ENCODE results near the gene RAD54L. TPM values are rescaled to one million over a fixed set of nuclear protein-coding genes. Genes with fewer than 3 reads are reported as not detected.
"Not testable (repeated sequence)": the region's sequence is repeated elsewhere in the genome, so short reads cannot be mapped to it uniquely, and the experiment has no call there.

Gene RAD54L
- total and polyA plus RNA-seq, 2 of the 4 experiments (the other 2 are of a cell fraction), result 4.8 to 10.6 TPM

GRCh38 chr1:46319960-46320914 is 72.7 kb downstream of the RAD54L start:
- H3K9me1 ChIP-seq (ENCODE audit: insufficient read depth, low read length); H3K4me1 ChIP-seq (ENCODE audit: control insufficient read depth, insufficient read depth, low read length); H3K79me1 ChIP-seq (ENCODE audit: low read depth in 1 of 2, low read length in 2 of 2); H3K27ac ChIP-seq (ENCODE audit: insufficient read depth, low read length); H4K91ac ChIP-seq (ENCODE audit: insufficient read depth, low read depth, low read length); BruUV-seq (replicated peaks); H2AFZ ChIP-seq (replicated peaks; ENCODE audit: low read length, poor library complexity); dilution Hi-C loops (cut with HindIII; ENCODE audit: low sequenced_read_pairs, unreplicated experiment); H2AK9ac ChIP-seq (replicated peaks; ENCODE audit: low read depth, low read length, poor library complexity); H3K27me3 ChIP-seq (ENCODE audit: control insufficient read depth, insufficient read depth, low read length); H3K4ac ChIP-seq (ENCODE audit: low read depth, low read length); H3K36me3 ChIP-seq (ENCODE audit: control insufficient read depth, insufficient read depth, low read length); H2BK5ac ChIP-seq (ENCODE audit: low read depth, low read length, poor library complexity, severe bottlenecking); H3K4me3 ChIP-seq (ENCODE audit: insufficient read depth, low read depth, low read length); H3K4me2 ChIP-seq (ENCODE audit: low read depth, low read length); POLR2A ChIA-PET (ENCODE audit: unreplicated experiment); H2BK120ac ChIP-seq (ENCODE audit: low read depth, low read length); H2AK5ac ChIP-seq (ENCODE audit: low read depth, low read length); H3K18ac ChIP-seq (ENCODE audit: low read depth, low read length); CTCF ChIA-PET; H2BK20ac ChIP-seq (ENCODE audit: low read depth, low read length); H2BK15ac ChIP-seq (ENCODE audit: low read depth, low read length); H3K23ac ChIP-seq (ENCODE audit: low read depth, low read length); H3K14ac ChIP-seq (replicated peaks; ENCODE audit: low read depth, low read length); H4K8ac ChIP-seq (ENCODE audit: low read depth in 2 of 2, low read length in 2 of 2); DNase-seq; ATAC-seq (ENCODE audit: low read depth); intact Hi-C loops (cut with micrococcal nuclease); in situ Hi-C loops (cut with MboI; ENCODE audit: low sequenced_read_pairs); H3K9me3 ChIP-seq (ENCODE audit: control insufficient read depth, insufficient read depth, low read length); H3K9ac ChIP-seq (ENCODE audit: low read depth, low read length); H4K20me1 ChIP-seq (ENCODE audit: insufficient read depth, low read length); H3K56ac ChIP-seq (ENCODE audit: extremely low read depth, insufficient read depth, low read length); H4K5ac ChIP-seq (ENCODE audit: low read depth, low read length): not testable (repeated sequence)
- WGBS, 2 experiments (ENCODE audit: extremely low coverage in 2 of 2, insufficient read length in 1 of 2), result 0% methylated on average over 1 of the region's 13 CpGs; no CpG with 5 or more reads in 1 of the 2 experiments

GRCh38 chr1:46322191-46322590 is 74.6 kb downstream of the RAD54L start:
- dilution Hi-C loops (cut with HindIII; ENCODE audit: low sequenced_read_pairs, unreplicated experiment); BruUV-seq (replicated peaks); H4K20me1 ChIP-seq (ENCODE audit: insufficient read depth, low read length); POLR2A ChIA-PET (ENCODE audit: unreplicated experiment); H2AFZ ChIP-seq (replicated peaks; ENCODE audit: low read length, poor library complexity); H2BK15ac ChIP-seq (ENCODE audit: low read depth, low read length); H3K4me3 ChIP-seq (ENCODE audit: insufficient read depth, low read depth, low read length); H3K79me1 ChIP-seq (ENCODE audit: low read depth in 1 of 2, low read length in 2 of 2); H2BK120ac ChIP-seq (ENCODE audit: low read depth, low read length); H3K56ac ChIP-seq (ENCODE audit: extremely low read depth, insufficient read depth, low read length); H2BK5ac ChIP-seq (ENCODE audit: low read depth, low read length, poor library complexity, severe bottlenecking); H2BK20ac ChIP-seq (ENCODE audit: low read depth, low read length); H3K14ac ChIP-seq (replicated peaks; ENCODE audit: low read depth, low read length); H3K9ac ChIP-seq (ENCODE audit: low read depth, low read length); H3K18ac ChIP-seq (ENCODE audit: low read depth, low read length); H3K27ac ChIP-seq (ENCODE audit: insufficient read depth, low read length); H3K4me1 ChIP-seq (ENCODE audit: control insufficient read depth, insufficient read depth, low read length); H3K27me3 ChIP-seq (ENCODE audit: control insufficient read depth, insufficient read depth, low read length); H3K9me3 ChIP-seq (ENCODE audit: control insufficient read depth, insufficient read depth, low read length); H4K5ac ChIP-seq (ENCODE audit: low read depth, low read length); intact Hi-C loops (cut with micrococcal nuclease); H4K8ac ChIP-seq (ENCODE audit: low read depth in 2 of 2, low read length in 2 of 2); H3K9me1 ChIP-seq (ENCODE audit: insufficient read depth, low read length); CTCF ChIA-PET; DNase-seq; H2AK5ac ChIP-seq (ENCODE audit: low read depth, low read length); H3K4me2 ChIP-seq (ENCODE audit: low read depth, low read length); H3K4ac ChIP-seq (ENCODE audit: low read depth, low read length); H3K36me3 ChIP-seq (ENCODE audit: control insufficient read depth, insufficient read depth, low read length); H4K91ac ChIP-seq (ENCODE audit: insufficient read depth, low read depth, low read length); H2AK9ac ChIP-seq (replicated peaks; ENCODE audit: low read depth, low read length, poor library complexity); in situ Hi-C loops (cut with MboI; ENCODE audit: low sequenced_read_pairs); H3K23ac ChIP-seq (ENCODE audit: low read depth, low read length); ATAC-seq (ENCODE audit: low read depth): not testable (repeated sequence)
- 100% methylated on average over 1 of the region's 6 CpGs; no CpG with 5 or more reads in 1 of the 2 experiments for WGBS, 2 experiments (ENCODE audit: extremely low coverage in 2 of 2, insufficient read length in 1 of 2)
